Measurements from ENCODE around the gene SHPK. TPM values are rescaled to one million over a fixed set of nuclear protein-coding genes. Genes with fewer than 3 reads are reported as not detected.
A peak's percentile ranks its signal among the peaks of the same experiment; 100 is the strongest.

Gene SHPK, protein sequence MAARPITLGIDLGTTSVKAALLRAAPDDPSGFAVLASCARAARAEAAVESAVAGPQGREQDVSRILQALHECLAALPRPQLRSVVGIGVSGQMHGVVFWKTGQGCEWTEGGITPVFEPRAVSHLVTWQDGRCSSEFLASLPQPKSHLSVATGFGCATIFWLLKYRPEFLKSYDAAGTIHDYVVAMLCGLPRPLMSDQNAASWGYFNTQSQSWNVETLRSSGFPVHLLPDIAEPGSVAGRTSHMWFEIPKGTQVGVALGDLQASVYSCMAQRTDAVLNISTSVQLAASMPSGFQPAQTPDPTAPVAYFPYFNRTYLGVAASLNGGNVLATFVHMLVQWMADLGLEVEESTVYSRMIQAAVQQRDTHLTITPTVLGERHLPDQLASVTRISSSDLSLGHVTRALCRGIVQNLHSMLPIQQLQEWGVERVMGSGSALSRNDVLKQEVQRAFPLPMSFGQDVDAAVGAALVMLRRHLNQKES
- 35.5 TPM for total RNA-seq (ENCODE audit: unreplicated experiment)
- long read RNA-seq, partial matches to known transcripts = 1 of 5 reads
- long read RNA-seq, other reads (novel, unspliced or antisense) = 0 of 5 reads

DNA sequence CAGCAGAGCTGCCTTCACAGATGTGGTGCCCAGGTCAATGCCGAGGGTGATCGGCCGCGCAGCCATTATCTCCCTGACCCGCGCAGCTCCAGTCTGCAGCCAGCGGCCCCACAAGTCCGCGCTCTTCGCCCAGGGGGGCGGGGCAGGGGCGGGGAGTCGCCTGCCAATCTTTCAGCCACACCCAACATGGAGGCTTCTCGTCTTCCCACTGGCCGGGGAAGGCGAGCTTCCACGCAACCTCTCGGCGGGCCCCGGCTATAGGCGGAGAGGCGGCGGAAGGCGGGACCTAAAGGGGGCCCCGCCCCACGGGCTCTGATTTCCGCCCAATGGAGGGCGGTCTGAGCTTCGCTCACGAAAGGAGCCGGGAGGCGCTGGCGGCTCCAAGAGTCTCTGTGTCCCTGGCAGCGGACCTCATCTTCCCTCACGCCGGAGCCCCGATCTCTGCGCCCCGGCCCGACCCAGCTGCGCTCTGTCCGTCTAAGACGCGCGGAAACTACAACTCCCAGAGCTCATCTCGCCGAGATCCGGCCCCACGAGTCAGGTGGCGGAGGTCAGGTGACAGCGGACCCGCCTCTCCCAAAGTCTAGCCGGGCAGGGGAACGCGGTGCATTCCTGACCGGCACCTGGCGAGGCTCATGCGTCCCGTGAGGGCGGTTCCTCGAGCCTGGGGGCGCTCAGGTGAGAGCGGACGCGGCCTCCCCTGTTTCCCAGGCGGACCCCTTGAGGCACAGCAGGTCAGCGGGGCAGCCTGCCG lies at the start of gene SHPK, which contains the start of gene CTNS:
Gene SHPK (minus strand): TSS at position 97 of the 754 bp plus-strand sequence. CDS start 31 bp downstream, at position 66.
Gene CTNS (plus strand): TSS at position 607 of the 754 bp plus-strand sequence. CDS start 3,447 bp downstream, outside the sequence.
- H3K36me3 Mint-ChIP-seq (ENCODE audit: unreplicated experiment) = no peaks in the 10 kb centered on the region
- peaks cover 9% of the 10 kb centered on the region for H3K9me3 Mint-ChIP-seq (ENCODE audit: unreplicated experiment)
- peaks cover 19% of the 10 kb centered on the region for H3K4me1 Mint-ChIP-seq (ENCODE audit: low read depth, unreplicated experiment)
- peak within 1 kb of the TSS; percentile 94 for H3K27ac Mint-ChIP-seq (ENCODE audit: unreplicated experiment)
- TF ChIP-seq, protein P1, sequence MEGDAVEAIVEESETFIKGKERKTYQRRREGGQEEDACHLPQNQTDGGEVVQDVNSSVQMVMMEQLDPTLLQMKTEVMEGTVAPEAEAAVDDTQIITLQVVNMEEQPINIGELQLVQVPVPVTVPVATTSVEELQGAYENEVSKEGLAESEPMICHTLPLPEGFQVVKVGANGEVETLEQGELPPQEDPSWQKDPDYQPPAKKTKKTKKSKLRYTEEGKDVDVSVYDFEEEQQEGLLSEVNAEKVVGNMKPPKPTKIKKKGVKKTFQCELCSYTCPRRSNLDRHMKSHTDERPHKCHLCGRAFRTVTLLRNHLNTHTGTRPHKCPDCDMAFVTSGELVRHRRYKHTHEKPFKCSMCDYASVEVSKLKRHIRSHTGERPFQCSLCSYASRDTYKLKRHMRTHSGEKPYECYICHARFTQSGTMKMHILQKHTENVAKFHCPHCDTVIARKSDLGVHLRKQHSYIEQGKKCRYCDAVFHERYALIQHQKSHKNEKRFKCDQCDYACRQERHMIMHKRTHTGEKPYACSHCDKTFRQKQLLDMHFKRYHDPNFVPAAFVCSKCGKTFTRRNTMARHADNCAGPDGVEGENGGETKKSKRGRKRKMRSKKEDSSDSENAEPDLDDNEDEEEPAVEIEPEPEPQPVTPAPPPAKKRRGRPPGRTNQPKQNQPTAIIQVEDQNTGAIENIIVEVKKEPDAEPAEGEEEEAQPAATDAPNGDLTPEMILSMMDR (IDR thresholded peaks at IDR 0.05; ENCODE audit: partially characterized antibody, unreplicated experiment) = no peak
- DNase-seq = peak; percentile 97
- H3K4me3 Mint-ChIP-seq (ENCODE audit: unreplicated experiment) = peak within 1 kb of the TSS; percentile 97
- H3K27me3 Mint-ChIP-seq (ENCODE audit: unreplicated experiment) = peaks cover 7% of the 10 kb centered on the region

DNA sequence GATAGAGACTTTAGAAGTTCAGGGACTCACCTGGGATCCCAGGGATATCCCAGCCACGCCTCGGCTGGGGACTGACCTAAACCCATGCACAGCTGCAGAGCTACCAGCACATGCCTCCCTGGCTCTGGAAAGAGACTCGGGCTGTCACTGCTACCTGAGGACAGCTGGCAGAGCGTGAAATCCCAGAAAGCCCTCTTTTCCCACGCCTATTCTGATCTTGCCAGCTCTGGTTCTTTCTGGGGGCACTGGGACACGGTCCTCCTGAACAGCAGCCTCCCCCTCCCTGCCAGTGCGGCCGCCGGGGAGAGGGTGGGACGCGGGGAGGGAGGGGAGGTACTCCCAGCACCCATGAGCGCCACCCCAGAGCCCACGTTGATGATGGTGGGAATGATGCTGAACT lies 49.1 kb upstream of the SHPK start:
- peaks cover 4% of the 10 kb centered on the region for H3K9me3 Mint-ChIP-seq (ENCODE audit: unreplicated experiment)
- TF ChIP-seq, protein P1 (IDR thresholded peaks at IDR 0.05; ENCODE audit: partially characterized antibody, unreplicated experiment) = no peak
- DNase-seq = no peak
- no peak overlapping the region for H3K27ac Mint-ChIP-seq (ENCODE audit: unreplicated experiment)
- peaks cover 5% of the 10 kb centered on the region for H3K27me3 Mint-ChIP-seq (ENCODE audit: unreplicated experiment)
- H3K4me3 Mint-ChIP-seq (ENCODE audit: unreplicated experiment) = no peak overlapping the region
- peaks cover 4% of the 10 kb centered on the region for H3K36me3 Mint-ChIP-seq (ENCODE audit: unreplicated experiment)
- peaks cover 10% of the 10 kb centered on the region for H3K4me1 Mint-ChIP-seq (ENCODE audit: low read depth, unreplicated experiment)

DNA sequence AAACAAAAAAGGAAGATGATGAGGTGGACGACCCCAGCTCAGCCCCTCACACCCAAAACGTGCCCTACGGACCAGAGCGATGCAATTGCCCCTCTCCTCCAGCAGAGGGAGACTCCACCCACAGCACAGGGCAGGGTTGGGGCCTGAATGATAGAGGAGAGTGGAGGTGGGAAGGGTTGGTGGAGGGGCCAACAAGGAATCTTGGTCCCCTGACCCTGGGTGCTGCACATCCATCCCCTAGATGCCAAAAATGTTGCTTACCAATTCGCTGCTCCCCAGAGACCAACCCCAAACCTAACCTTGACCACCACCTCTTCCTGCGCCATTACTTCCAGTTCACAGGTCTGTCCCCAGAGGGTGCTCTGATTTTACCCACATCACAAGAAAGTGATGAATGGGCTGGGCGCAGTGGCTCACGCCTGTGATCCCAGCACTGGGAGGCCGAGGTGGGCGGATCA lies 47.0 kb upstream of the SHPK start:
- DNase-seq = peak; percentile 57
- Mint-ChIP-seq H3K4me1 (ENCODE audit: low read depth, unreplicated experiment) (peaks cover 2% of the 10 kb centered on the region), H3K27me3 (ENCODE audit: unreplicated experiment) (no peaks in the 10 kb centered on the region), H3K36me3 (ENCODE audit: unreplicated experiment) (no peaks in the 10 kb centered on the region), H3K27ac (ENCODE audit: unreplicated experiment) (no peak overlapping the region), H3K4me3 (ENCODE audit: unreplicated experiment) (no peak overlapping the region), H3K9me3 (ENCODE audit: unreplicated experiment) (no peaks in the 10 kb centered on the region)
- TF ChIP-seq, protein P1 (IDR thresholded peaks at IDR 0.05; ENCODE audit: partially characterized antibody, unreplicated experiment) = peak; percentile 92

DNA sequence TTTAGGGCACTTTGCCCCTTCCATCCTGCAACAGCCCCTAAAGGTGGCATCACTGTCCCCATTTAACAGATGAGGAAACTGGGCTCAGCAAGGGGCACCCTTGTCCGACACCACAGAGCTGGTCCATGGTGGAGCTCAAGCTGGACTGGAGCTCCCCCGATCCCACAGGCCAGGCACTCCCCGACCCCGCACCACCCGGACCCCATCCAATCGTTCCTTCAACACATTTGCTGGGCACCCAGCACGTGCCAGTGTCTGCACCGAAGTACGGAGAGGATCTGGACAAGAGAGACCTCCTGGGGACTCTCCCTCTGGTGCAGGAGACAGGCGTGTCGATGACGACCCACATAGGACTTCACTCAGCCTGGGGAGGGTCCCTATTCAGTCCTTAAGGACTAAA lies 46.0 kb upstream of the SHPK start:
- H3K27ac Mint-ChIP-seq (ENCODE audit: unreplicated experiment) = no peak overlapping the region
- DNase-seq = no peak
- H3K4me1 Mint-ChIP-seq (ENCODE audit: low read depth, unreplicated experiment) = peaks cover 2% of the 10 kb centered on the region
- no peak overlapping the region for H3K4me3 Mint-ChIP-seq (ENCODE audit: unreplicated experiment)
- no peaks in the 10 kb centered on the region for H3K36me3 Mint-ChIP-seq (ENCODE audit: unreplicated experiment)
- TF ChIP-seq, protein P1 (IDR thresholded peaks at IDR 0.05; ENCODE audit: partially characterized antibody, unreplicated experiment) = no peak
- H3K27me3 Mint-ChIP-seq (ENCODE audit: unreplicated experiment) = no peaks in the 10 kb centered on the region
- no peaks in the 10 kb centered on the region for H3K9me3 Mint-ChIP-seq (ENCODE audit: unreplicated experiment)

Data from glutamatergic neuron (in vitro differentiated cells).